NCI-H510A treated with DMSO at 0.1 percent for 48 hours (cell line): ENCODE results near the gene TTC7B.
A peak's percentile ranks its signal among the peaks of the same experiment; 100 is the strongest.

Experiments used
- DNase-seq: peaks from one replicate; lab custom pipeline; 2025; lab: John Stamatoyannopoulos, UW

The TTC7B gene

GRCh38 chr14:90575781-90576180 is 240.4 kb downstream of the TTC7B start:
- no peak for DNase-seq

- no peak for DNase-seq
These were observed 240.9 kb downstream of the TTC7B start for GRCh38 chr14:90575336-90575735.

- peak; percentile 84 for DNase-seq
These were observed 241.8 kb downstream of the TTC7B start for GRCh38 chr14:90574188-90575131.

- peak; percentile 42 for DNase-seq
These were observed 242.7 kb downstream of the TTC7B start for GRCh38 chr14:90573385-90574105.

- DNase-seq, result no peak
These were observed 243.6 kb downstream of the TTC7B start for GRCh38 chr14:90572441-90573150.

GRCh38 chr14:90571149-90571947 is 244.9 kb downstream of the TTC7B start:
- no peak for DNase-seq

- no peak for DNase-seq
These were observed 245.8 kb downstream of the TTC7B start for GRCh38 chr14:90570461-90570860.

GRCh38 chr14:90569606-90570387 is 246.4 kb downstream of the TTC7B start:
- DNase-seq, result no peak

- DNase-seq, result no peak
These were observed 247.0 kb downstream of the TTC7B start for GRCh38 chr14:90569201-90569600.

- DNase-seq, result no peak
These were observed 247.8 kb downstream of the TTC7B start for GRCh38 chr14:90568405-90568804.

GRCh38 chr14:90567991-90568390 is 248.2 kb downstream of the TTC7B start:
- no peak for DNase-seq

- DNase-seq, result no peak
These were observed 249.0 kb downstream of the TTC7B start for GRCh38 chr14:90567191-90567590.

GRCh38 chr14:90566481-90566880 is 249.7 kb downstream of the TTC7B start:
- DNase-seq, result no peak

GRCh38 chr14:90564496-90564895 is 251.7 kb downstream of the TTC7B start:
- no peak for DNase-seq

- DNase-seq, result no peak
These were observed 253.6 kb downstream of the TTC7B start for GRCh38 chr14:90562652-90563051.

- DNase-seq, result no peak
These were observed 254.3 kb downstream of the TTC7B start for GRCh38 chr14:90561920-90562319.

- DNase-seq, result no peak
These were observed 255.2 kb downstream of the TTC7B start for GRCh38 chr14:90560991-90561390.

- no peak for DNase-seq
These were observed 255.7 kb downstream of the TTC7B start for GRCh38 chr14:90560558-90560957.

- peak; percentile 16 for DNase-seq
These were observed 256.3 kb downstream of the TTC7B start for GRCh38 chr14:90559811-90560492.

GRCh38 chr14:90558983-90559590 is 257.1 kb downstream of the TTC7B start:
- no peak for DNase-seq
